ENCODE results near the gene DBNDD1.

DBNDD1 gene

DNA sequence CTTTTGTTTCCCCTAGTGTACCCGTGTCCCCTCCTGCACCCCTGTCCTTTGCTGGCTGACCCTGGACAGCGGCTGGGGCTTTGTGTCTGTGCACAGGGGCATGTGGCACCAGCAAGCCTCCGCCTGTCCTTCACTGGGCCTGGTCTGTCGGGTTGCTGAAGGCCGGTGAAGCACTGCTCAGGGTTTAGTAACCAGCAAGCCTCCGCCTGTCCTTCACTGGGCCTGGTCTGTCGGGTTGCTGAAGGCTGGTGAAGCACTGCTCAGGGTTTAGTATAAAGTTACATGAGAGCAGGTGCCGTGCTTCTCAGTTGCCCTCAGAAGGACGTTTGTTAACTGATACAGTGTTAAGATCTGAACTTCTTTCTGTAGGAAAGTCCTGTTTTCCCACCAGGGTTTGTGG is 36.9 kb downstream of the DBNDD1 start:
- peaks cover 55 to 92% of the 10 kb centered on the region in 2 experiments for H3K36me3 ChIP-seq (ENCODE audit: control insufficient read depth in 2 of 2, insufficient read depth in 1 of 2, low read length in 2 of 2)
- POLR2A ChIA-PET: no interaction called here
- H3K9me3 ChIP-seq (ENCODE audit: control insufficient read depth, insufficient read depth, low read depth, low read length): no peaks in the 10 kb centered on the region
- no peaks in the 10 kb centered on the region for H3K4me1 ChIP-seq (ENCODE audit: control insufficient read depth, insufficient read depth, low read length)
- H3K4me3 ChIP-seq (ENCODE audit: low read depth, low read length): no peak overlapping the region
- no peak for TF ChIP-seq ZNF677 (tag by site-specific recombination; IDR thresholded peaks at IDR 0.05)
- no peak for TF ChIP-seq ZBTB17 (tag by site-specific recombination; IDR thresholded peaks at IDR 0.05)
- no peak for TF ChIP-seq ZFHX2 (tag by site-specific recombination; conservative IDR thresholded peaks at IDR 0.05)
- no peak for TF ChIP-seq ZBTB7A (tag by site-specific recombination; IDR thresholded peaks at IDR 0.05; ENCODE audit: low read depth)
- TF ChIP-seq ZNF548 (tag by site-specific recombination; IDR thresholded peaks at IDR 0.05): no peak
- TF ChIP-seq ZNF391 (tag by site-specific recombination; IDR thresholded peaks at IDR 0.05; ENCODE audit: borderline replicate concordance, low read depth): no peak
- TF ChIP-seq, protein P1, sequence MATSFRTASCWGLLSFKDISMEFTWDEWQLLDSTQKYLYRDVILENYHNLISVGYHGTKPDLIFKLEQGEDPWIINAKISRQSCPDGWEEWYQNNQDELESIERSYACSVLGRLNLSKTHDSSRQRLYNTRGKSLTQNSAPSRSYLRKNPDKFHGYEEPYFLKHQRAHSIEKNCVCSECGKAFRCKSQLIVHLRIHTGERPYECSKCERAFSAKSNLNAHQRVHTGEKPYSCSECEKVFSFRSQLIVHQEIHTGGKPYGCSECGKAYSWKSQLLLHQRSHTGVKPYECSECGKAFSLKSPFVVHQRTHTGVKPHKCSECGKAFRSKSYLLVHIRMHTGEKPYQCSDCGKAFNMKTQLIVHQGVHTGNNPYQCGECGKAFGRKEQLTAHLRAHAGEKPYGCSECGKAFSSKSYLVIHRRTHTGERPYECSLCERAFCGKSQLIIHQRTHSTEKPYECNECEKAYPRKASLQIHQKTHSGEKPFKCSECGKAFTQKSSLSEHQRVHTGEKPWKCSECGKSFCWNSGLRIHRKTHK (tag by site-specific recombination; IDR thresholded peaks at IDR 0.05): no peak
- TF ChIP-seq ZNF514 (tag by site-specific recombination; IDR thresholded peaks at IDR 0.05): no peak
- no peak for TF ChIP-seq ZBTB21 (tag by site-specific recombination; IDR thresholded peaks at IDR 0.05)
- no peak for TF ChIP-seq ZNF843 (tag by site-specific recombination; IDR thresholded peaks at IDR 0.05)
- TF ChIP-seq, protein P2, sequence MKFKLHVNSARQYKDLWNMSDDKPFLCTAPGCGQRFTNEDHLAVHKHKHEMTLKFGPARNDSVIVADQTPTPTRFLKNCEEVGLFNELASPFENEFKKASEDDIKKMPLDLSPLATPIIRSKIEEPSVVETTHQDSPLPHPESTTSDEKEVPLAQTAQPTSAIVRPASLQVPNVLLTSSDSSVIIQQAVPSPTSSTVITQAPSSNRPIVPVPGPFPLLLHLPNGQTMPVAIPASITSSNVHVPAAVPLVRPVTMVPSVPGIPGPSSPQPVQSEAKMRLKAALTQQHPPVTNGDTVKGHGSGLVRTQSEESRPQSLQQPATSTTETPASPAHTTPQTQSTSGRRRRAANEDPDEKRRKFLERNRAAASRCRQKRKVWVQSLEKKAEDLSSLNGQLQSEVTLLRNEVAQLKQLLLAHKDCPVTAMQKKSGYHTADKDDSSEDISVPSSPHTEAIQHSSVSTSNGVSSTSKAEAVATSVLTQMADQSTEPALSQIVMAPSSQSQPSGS (tag by site-specific recombination; IDR thresholded peaks at IDR 0.05; ENCODE audit: low read depth): no peak
- no peak for TF ChIP-seq ZNF350 (tag by site-specific recombination; IDR thresholded peaks at IDR 0.05)
- no peak for TF ChIP-seq ZNF223 (tag by site-specific recombination; IDR thresholded peaks at IDR 0.05)
- no peak for TF ChIP-seq ZNF629 (tag by site-specific recombination; IDR thresholded peaks at IDR 0.05)
- no peak for TF ChIP-seq ZNF133 (tag by site-specific recombination; IDR thresholded peaks at IDR 0.05)
- TF ChIP-seq, protein P3, sequence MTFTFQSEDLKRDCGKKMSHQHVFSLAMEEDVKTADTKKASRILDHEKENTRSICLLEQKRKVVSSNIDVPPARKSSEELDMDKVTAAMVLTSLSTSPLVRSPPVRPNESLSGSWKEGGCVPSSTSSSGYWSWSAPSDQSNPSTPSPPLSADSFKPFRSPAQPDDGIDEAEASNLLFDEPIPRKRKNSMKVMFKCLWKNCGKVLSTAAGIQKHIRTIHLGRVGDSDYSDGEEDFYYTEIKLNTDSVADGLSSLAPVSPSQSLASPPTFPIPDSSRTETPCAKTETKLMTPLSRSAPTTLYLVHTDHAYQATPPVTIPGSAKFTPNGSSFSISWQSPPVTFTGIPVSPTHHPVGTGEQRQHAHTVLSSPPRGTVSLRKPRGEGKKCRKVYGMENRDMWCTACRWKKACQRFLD (tag by site-specific recombination; IDR thresholded peaks at IDR 0.05): no peak
- no peak for TF ChIP-seq IKZF3 (tag by site-specific recombination; IDR thresholded peaks at IDR 0.05)
- H3K27ac ChIP-seq (ENCODE audit: extremely low read depth, low read depth, low read length): no peak overlapping the region
- CTCF ChIA-PET: no interaction called here

DNA sequence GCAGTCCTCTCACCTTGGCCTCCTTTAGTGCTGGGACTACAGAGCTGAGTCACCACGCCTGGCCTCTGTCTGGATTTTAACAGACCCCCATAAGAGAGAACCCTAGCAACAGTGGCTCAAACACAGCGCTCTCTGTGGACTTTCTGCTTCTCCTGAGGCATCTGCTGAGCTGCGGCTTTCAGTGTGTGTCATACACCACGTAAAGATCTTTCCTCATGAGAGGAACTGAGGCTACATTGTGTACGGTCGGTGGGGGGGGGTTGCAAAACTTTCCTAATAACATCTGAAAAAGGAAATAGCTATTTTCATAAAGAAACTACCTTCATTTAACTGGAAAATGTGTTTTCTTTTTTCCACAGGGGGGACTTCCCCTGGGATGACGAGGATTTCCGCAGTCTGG is 37.8 kb downstream of the DBNDD1 start:
- Histone ChIP-seq H3K9me3 (ENCODE audit: control insufficient read depth, insufficient read depth, low read depth, low read length) (no peaks in the 10 kb centered on the region), H3K4me3 (ENCODE audit: low read depth, low read length) (no peak overlapping the region), H3K27ac (ENCODE audit: extremely low read depth, low read depth, low read length) (no peak overlapping the region), H3K36me3 (ENCODE audit: control insufficient read depth in 2 of 2, insufficient read depth in 1 of 2, low read length in 2 of 2) (peaks cover 62 to 83% of the 10 kb centered on the region in 2 experiments), H3K4me1 (ENCODE audit: control insufficient read depth, insufficient read depth, low read length) (no peaks in the 10 kb centered on the region)
- TF ChIP-seq, protein P4, sequence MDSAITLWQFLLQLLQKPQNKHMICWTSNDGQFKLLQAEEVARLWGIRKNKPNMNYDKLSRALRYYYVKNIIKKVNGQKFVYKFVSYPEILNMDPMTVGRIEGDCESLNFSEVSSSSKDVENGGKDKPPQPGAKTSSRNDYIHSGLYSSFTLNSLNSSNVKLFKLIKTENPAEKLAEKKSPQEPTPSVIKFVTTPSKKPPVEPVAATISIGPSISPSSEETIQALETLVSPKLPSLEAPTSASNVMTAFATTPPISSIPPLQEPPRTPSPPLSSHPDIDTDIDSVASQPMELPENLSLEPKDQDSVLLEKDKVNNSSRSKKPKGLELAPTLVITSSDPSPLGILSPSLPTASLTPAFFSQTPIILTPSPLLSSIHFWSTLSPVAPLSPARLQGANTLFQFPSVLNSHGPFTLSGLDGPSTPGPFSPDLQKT (IDR thresholded peaks at IDR 0.05; ENCODE audit: borderline replicate concordance, low read depth, low read length): no peak
- TF ChIP-seq ZNF146 (tag by site-specific recombination; IDR thresholded peaks at IDR 0.05): no peak
- TF ChIP-seq ZFP41 (tag by site-specific recombination; IDR thresholded peaks at IDR 0.05; ENCODE audit: borderline replicate concordance): no peak
- ChIA-PET POLR2A (interaction anchor here (0.7 kb wide), 1 partner anchor 12 kb away, joined by 4 read pairs; no protein-coding TSS in a partner anchor), CTCF (no interaction called here)

All from HEK293 (cell line).